RCC 7860 (cell line): Measurements from ENCODE around the gene MRPL30.
"Not testable (repeated sequence)": the region's sequence is repeated elsewhere in the genome, so short reads cannot be mapped to it uniquely, and the experiment has no call there.

ENCODE experiments used
- DNase-seq: peaks from one replicate; pipeline ENCODE4 v3.0.0-alpha.2; 2015; ENCODE audit warnings: low spot score
- FAIRE-seq: peaks from 2 replicates; lab custom pipeline; 2012; peaks lifted over from hg19 to GRCh38; lab: Jason Lieb, UNC

The MRPL30 gene

GRCh38 chr2:99183025-99183424 lies 2.0 kb downstream of the MRPL30 start:
- DNase-seq (no peak), FAIRE-seq (no peak)

- FAIRE-seq, result no peak
These were observed 3.8 kb downstream of the MRPL30 start for GRCh38 chr2:99184811-99185210.

GRCh38 chr2:99187011-99187410 lies 6.0 kb downstream of the MRPL30 start:
- FAIRE-seq, result no peak
- no peak for DNase-seq

More at GRCh38 chr2:99184811-99185210, 3.8 kb downstream of the MRPL30 start:
- DNase-seq, result no peak

- FAIRE-seq, result no peak
These were observed 7.4 kb downstream of the MRPL30 start for GRCh38 chr2:99188357-99188756.

DNA sequence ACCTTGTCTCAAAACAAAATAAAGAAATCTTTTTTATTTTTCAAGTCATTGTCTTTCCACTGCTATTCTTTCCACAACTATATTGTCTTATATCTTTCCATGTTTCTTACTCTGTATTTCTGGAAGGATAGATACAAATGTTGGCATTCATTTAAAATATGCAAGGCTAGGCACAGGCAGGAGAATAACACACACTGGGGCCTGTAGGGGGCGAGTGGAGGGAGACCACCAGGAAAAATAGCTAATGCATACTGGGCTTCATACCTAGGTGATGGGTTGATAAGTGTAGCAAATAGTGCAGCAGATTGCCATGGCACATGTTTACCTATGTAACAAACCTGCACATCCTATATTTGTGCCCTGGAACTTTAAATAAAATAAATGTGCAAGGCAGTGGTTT lies 9.6 kb downstream of the MRPL30 start:
- DNase-seq (no peak), FAIRE-seq (no peak)

More at GRCh38 chr2:99188357-99188756, 7.4 kb downstream of the MRPL30 start:
- DNase-seq, result no peak

- not testable (repeated sequence) for FAIRE-seq, DNase-seq
These were observed 11.4 kb downstream of the MRPL30 start for GRCh38 chr2:99192364-99192763.

DNA sequence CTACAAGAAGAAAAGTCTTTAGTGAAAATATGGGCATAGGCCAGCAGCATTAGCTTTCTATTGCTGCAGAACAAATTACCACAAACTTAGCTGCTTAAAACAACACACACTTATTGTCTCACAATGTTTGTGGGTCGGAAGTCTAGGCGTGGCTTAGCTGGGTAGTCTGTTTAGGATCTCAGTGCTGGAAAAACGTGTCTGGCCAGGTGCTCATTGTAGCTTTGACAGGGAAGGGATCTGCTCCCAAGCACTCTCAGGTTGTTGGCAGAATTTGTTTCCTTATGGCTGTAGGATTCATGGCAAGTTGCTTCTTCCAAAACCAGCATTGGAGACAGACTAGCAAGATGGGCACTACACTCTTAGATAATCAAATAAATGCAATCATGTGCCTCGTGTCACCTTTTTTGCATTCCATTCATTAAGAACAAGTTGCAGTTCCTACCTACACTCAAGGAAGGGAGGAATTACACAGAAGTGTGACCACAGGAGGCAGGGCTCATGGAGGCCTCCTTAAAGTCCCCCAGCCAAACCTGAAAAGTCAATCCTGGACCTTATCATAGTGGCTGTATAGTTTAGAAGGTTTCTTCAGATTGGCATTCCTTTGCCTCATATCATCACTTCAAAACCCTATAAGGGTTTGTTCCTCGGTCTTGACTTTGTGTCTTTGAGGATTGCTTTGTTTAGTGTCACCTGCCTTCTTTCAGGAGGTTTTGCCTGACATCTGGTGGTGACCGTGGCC lies 17.3 kb downstream of the MRPL30 start:
- DNase-seq (no peak), FAIRE-seq (no peak)

DNA sequence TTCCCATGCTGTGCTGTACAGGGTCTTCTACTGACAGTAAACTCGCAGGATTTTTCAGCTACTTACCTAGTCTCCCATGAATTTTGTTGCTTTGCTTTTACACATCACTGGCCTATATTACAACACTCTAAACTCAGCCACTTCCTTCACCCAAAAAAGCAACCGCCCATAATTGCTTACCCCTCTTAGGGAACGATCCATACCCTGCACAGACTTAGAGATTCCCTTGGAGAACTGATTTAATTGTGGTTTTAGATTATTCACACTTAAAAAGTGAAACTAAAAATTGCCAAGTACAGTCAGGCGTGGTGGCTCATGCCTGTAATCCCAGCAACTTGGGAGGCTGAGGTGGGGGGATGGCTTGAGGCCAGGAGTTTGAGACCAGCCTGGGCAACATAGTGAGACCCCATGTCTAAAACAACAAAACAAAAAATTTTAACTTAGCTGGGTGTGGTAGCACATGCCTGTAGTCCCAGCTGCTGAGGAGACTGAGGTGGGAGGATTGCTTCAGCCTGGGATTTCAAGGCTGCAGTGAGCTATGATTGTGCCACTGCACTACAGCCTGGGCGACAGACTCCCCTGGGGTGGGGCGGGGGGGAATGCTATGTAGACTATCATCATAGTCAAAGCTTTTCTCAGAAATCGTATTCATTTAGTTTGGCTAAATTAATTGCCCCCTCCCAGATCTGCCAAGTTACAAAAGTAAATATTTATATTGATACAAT lies 19.3 kb downstream of the MRPL30 start:
- no peak for DNase-seq
- FAIRE-seq, result no peak

GRCh38 chr2:99201959-99202678 lies 21.1 kb downstream of the MRPL30 start:
- no peak for FAIRE-seq
- DNase-seq, result no peak

GRCh38 chr2:99205491-99205890 lies 24.5 kb downstream of the MRPL30 start:
- no peak for DNase-seq
- no peak for FAIRE-seq

DNA sequence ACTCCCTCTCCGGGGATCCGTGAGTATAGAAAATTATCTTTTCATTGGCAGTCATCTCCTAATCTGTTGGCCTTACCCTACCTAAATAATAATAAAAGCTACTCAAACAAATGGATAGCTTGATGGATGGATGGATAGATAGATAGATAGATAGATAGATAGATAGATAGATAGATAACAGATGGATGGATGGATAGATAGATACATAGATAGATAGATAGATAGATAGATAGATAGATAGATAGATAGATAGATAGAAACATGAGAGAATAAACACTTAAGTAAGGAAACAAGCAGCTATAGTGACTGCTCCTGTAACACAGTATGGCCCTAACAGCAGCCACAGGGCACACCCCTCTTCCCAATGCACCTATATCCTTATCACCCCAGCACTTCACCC lies 35.1 kb downstream of the MRPL30 start:
- no peak for DNase-seq
- no peak for FAIRE-seq

- FAIRE-seq (no peak), DNase-seq (no peak)
These were observed 37.0 kb downstream of the MRPL30 start for GRCh38 chr2:99217929-99218501.

GRCh38 chr2:99233177-99233576 lies 52.2 kb downstream of the MRPL30 start:
- not testable (repeated sequence) for DNase-seq, FAIRE-seq

DNA sequence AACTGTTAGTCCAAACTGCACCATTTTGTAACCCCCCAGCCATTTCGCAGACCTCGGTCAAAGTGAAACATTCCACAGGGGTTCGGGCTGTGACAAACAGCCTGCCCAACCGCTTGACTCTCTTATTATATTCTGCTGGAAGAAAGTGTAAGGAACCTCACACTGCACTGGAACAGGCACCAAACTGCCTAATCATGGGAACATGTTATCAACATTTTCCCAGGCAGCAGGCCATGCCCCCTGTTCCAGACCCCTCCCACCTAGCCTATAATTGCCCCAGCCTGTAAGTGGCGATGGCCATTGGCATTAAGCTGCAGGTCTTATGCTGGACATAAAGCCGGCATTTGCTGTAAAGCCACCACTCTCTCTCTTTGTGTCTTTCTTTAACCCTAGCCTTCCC lies 57.6 kb downstream of the MRPL30 start:
- DNase-seq (no peak), FAIRE-seq (no peak)

- FAIRE-seq (no peak), DNase-seq (no peak)
These were observed 59.4 kb downstream of the MRPL30 start for GRCh38 chr2:99240431-99240830.

- DNase-seq (no peak), FAIRE-seq (no peak)
These were observed 61.2 kb downstream of the MRPL30 start for GRCh38 chr2:99242151-99242550.
